HG02973 (cell line): ENCODE measurements around the gene RPS6KA1.
"Not testable (repeated sequence)": the region's sequence is repeated elsewhere in the genome, so short reads cannot be mapped to it uniquely, and the experiment has no call there.

Experiments
- ATAC-seq: cut with Tn5 transposase; IDR thresholded peaks from one replicate; pipeline ENCODE4 v1.9.1; 2021; ENCODE audit warnings: moderate library complexity; ENCODE audit not compliant: unreplicated experiment

Gene RPS6KA1

DNA sequence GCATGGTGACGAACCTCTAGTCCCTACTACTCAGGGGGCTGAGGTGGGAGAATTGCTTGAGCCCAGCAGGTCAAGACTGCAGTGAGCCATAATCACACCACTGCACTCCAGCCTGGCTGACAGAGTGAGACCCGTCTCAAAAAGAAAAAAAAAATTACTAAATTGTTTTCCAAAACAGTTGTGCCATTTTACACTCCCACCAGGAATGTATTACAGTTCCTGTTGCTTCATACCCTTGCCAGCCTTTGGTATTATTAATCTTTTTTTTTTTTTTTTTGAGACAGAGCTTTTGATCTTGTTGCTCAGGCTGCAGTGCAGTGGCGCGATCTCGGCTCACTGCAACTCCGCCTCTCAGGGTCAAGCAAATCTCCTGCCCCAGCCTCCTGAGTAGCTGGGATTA is 55.9 kb downstream of the RPS6KA1 start:
- ATAC-seq = no peak

DNA sequence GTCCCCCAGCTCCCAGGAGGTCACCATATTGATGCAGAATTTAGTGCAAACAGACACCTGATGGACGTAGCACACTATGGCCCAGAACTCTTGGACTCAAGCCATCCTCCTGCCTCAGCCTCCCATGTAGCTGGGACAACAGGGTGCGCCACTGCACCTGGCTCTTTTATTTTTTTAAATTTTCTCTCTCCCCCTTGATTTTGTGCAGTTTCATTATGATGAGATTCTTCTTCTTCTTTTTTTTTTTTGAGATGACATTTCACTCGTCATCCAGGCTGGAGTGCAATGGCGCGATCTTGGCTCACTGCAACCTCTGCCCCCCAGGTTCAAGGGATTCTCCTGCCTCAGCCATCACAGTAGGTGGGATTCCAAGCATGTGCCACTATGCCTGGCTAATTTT is 63.8 kb downstream of the RPS6KA1 start:
- ATAC-seq = no peak

DNA sequence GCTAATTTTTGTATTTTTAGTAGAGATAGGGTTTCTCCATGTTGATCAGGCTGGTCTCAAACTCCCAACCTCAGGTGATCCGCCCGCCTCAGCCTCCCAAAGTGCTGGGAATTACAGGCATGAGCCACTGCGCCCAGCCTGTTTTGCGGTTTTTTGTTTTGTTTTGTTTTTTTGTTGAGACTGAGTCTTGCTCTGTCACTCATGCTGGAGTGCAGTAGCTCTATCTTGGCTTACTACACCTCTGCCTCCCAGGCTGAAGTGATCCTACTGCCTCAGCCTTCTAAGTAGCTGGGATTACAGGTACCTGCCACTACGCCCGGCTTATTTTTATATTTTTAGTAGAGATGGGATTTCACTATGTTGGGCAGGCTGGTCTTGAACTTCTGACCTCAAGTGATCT is 65.0 kb downstream of the RPS6KA1 start:
- ATAC-seq = not testable (repeated sequence)

DNA sequence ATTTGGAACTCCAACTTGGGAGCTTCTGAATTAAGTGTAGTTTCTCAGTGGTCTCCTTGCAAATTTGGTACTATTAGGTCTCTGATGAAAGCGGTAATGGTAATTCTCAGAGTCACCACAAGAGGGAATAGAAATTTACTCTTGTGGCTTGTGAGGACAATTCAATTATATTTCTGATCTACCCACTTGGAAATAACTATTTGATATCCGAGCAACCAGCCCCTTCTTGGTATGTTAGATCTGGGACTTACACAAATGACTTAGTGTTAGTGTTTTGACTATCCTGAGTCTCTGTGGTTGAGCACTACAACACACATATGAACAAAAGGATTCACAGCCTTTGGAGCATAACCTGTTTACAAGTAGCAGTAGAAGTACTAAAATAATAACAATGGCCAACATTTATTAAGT is 68.1 kb downstream of the RPS6KA1 start:
- no peak for ATAC-seq

DNA sequence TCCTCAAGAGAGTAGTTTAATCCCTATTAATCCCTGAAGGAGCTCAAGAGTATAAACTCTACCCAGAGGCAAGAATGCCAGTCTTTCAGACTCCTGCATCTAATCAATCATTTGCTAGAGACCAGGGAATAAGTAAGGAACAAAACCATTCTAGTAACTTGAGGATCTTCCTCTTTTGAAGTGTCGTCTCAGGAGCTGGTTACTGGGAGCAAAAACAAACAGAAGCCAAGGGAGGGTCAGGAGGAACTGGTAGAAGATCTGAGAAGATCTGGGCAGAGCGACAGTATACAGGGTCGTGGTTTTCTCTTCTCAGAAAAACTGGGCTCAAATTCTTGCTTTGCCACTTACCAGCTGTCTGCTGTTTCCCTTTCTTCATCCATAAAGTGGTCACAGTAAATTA is 69.3 kb downstream of the RPS6KA1 start:
- no peak for ATAC-seq

DNA sequence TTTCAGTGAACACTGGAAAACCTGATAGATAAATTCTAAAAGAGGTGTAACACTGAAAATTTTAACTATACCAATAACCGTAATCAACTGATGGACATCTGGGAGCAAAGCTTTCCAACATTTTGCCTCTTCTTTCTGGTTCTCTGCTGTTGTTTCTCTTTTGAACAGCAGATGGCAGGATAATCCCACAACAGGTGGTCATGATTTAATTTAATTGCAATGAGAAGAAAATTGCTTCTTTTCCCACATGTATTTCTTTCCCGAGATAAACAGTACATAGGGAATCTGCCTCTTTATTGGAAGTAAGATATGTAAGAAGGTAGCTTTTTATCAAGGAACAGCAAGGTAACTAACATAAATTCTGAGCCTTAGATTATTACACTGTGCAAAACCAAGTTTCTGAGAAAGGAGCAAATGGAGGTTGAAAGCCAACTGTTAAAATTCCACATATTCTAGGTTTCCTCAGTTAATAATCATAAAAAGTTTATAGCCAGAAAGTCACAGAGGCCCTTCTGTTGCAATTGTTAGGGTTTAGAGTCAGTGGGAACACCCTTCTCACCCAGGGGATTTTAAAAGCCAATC is 72.9 kb downstream of the RPS6KA1 start:
- no peak for ATAC-seq

DNA sequence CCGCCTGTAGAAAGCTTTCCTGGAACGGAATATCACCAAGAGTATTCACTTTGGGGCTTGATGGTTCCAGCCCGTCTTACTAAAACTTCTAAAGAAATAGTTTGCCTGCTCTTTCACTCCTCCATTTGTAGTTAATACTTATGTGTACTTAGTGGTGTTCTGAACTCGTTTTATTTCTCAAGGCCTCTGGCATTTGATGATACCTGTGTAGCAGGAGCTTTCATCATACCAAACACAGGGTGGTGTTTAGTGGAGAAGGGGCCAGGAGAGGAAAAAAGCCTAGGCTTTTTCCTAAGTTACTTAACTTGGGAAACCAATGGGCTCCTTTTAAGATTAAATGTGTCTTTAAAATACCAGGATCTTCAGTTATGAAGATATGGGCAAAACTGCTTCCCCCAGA is 74.3 kb downstream of the RPS6KA1 start:
- no peak for ATAC-seq

DNA sequence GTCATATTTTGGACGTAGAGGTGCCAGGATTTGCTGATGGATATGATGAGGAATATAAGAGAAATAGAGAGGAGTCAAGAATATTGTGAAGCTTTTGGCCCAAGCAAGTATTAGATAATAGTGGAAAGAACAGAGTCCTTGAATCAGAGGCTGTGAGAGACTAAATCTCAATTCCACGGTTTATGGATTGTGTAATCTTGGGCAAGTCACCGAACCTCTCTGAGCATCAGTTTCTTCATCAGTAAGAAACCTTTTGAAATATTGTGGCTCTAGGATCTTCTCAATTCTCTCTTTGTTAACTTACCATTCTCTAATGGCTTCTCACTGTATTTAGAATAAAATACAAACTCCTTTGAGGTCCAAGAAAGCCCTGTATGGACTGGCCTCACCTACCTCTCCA is 77.6 kb downstream of the RPS6KA1 start:
- no peak for ATAC-seq

DNA sequence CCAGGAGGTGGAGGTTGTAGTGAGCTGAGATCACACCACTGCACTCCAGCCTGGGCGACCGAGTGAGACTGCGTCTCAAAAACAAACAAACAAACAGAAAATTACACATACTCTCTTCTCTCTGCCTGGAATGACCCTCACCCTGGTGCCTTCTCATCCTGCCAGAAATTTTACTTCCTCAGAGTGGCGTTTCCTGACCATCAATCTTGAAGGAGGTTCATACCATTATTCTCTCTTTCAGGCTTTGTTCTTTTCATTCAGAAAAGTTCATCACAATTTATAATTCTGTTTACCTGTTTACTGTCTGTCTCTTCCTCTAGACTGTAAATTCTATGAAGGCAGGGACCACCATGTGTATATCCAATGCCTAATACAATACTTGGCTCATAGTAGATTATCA is 79.3 kb downstream of the RPS6KA1 start:
- ATAC-seq = no peak

DNA sequence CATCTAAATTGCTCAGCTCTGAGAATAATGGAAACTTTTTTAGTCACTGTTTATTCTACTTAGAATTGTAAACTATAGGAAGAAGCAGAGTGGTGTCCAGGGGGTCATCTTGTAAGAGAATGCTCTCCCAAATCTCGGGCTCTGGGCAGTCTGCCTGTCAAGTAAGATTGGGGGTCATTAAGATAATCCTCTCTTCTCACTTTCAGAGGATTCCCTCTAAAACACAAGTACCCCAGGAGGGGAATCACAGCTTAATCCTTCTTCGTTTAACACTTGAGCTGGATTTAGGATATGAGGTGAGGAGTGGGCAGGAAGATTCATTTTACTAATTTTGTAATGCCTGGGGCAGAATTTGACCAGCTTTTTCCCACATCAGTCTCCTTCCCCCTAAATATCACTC is 81.2 kb downstream of the RPS6KA1 start:
- no peak for ATAC-seq

DNA sequence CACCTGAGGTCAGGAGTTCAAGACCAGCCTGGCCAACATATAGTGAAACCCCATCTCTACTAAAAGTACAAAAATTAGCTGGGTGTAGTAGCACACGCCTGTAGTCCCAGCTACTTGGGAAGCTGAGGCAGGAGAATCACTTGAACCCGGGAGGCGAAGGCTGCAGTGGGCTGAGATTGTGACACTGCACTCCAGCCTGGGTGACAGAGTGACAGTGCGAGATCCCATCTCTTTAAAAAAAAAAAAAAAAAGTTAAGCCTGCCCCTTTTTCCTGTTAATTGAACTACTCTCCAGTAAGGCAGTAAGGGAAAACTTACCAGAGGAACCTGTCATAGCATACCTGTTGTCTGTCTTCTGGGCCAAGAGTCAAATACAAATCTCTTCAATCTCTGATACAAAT is 83.1 kb downstream of the RPS6KA1 start:
- ATAC-seq = not testable (repeated sequence)

DNA sequence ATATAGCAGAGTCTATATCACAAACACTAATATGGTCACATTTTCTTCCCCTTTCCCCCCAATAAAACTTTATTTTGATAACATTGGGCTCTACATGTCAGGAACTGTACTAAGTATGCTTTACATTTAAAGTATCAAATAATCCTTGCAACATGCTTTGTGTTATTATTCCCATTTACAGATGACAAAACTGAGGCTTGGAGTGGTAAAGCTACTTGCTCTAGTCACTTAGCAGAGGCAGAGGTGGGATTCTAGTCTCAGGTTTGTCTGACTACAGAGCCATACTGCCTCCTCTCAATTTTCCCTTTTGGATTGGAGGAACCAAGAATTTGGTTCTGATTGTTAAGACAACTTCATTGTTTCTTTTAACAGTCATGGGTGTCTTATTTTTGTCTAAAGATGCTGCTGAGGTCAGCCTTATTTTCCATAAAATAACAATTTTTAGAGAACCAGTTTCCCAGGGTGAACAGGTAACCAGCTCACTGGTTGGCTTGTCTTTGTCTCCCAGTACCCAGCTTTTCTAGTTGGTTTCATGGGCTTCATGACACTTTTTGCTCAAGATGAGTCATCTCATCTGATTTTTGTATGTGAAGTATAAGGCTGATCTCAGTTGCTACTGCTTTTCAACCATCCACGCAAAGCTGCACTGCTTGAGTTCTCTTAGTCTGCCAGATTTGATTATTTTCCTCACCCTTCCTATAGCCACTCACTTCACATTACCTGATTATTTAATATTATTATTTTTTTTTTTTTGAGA is 85.3 kb downstream of the RPS6KA1 start:
- ATAC-seq = no peak

DNA sequence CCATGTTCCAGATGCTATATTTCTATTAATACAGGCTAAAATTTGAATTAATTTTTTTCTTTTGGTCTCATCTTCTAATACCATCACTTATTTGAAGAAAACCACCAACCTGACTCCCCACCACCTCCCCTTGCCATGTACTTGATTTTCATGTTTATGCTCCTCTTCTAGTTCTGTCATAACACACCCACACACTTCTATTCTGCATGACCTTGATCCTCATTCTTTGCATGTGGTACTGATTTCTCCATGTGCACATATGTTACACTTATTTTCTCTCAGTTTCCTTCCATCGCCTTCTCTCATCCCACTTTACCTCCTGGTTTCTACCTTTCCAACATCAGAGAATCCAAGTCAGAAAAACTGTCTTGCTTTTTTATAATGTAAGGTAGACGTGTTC is 87.3 kb downstream of the RPS6KA1 start:
- ATAC-seq = no peak

DNA sequence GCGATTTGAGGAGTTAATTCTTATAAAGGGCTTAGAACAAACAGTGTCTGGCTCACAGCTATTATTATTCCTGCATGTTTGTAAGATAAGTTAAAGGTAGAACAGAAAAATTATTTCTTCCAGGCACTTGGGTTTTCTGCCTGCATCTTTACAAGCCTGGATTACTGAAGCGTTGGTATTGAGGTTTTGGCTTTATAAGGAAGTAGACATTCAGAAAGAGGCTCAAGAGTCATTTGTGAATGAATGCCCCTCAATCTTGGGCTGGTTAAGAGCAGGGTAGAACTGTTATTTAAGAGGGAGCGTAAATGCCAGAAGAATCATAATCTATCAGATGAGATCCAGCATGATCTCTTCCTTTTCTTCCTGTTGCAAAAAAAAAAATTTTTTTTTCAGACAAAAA is 89.0 kb downstream of the RPS6KA1 start:
- no peak for ATAC-seq
